ENCODE measurements around the gene ACLY.
"Not testable (repeated sequence)": the region's sequence is repeated elsewhere in the genome, so short reads cannot be mapped to it uniquely, and the experiment has no call there.

ACLY gene

GRCh38 chr17:41870097-41870496 lies 48.7 kb downstream of the ACLY start:
- no peak for DNase-seq

- no peak for DNase-seq
Observed at GRCh38 chr17:41869426-41869825, 49.3 kb downstream of the ACLY start.

- DNase-seq = no peak
Observed at GRCh38 chr17:41868568-41868967, 50.2 kb downstream of the ACLY start.

- no peak for DNase-seq
Observed at GRCh38 chr17:41865596-41865893, 53.2 kb downstream of the ACLY start.

GRCh38 chr17:41864836-41865595 lies 53.7 kb downstream of the ACLY start, which contains the start of gene KLHL11:
Gene KLHL11, minus strand, starts transcription at chr17:41865423. Its CDS starts 53 bp downstream, at chr17:41865370.
- peak; percentile 61 to 80 (median 71) for DNase-seq

- no peak for DNase-seq
Observed at GRCh38 chr17:41864498-41864835, 54.3 kb downstream of the ACLY start.

- DNase-seq = no peak
Observed at GRCh38 chr17:41863074-41863848, 55.5 kb downstream of the ACLY start.

- no peak for DNase-seq
Observed at GRCh38 chr17:41860254-41860931, 58.4 kb downstream of the ACLY start.

- DNase-seq = not testable (repeated sequence)
Observed at GRCh38 chr17:41851382-41851781, 67.4 kb downstream of the ACLY start.

GRCh38 chr17:41849251-41849990 lies 69.3 kb downstream of the ACLY start:
- DNase-seq = no peak

GRCh38 chr17:41848788-41849187 lies 70.0 kb downstream of the ACLY start:
- no peak for DNase-seq

- no peak for DNase-seq
Observed at GRCh38 chr17:41844971-41845370, 73.8 kb downstream of the ACLY start.

- DNase-seq = not testable (repeated sequence)
Observed at GRCh38 chr17:41840781-41841180, 78.0 kb downstream of the ACLY start.

- not testable (repeated sequence) for DNase-seq
Observed at GRCh38 chr17:41839448-41839847, 79.3 kb downstream of the ACLY start.

GRCh38 chr17:41837761-41838538 lies 80.8 kb downstream of the ACLY start, which contains the start of gene KLHL10:
Gene KLHL10, plus strand, starts transcription at chr17:41837825. Its CDS starts 108 bp downstream, at chr17:41837933.
- no peak for DNase-seq

GRCh38 chr17:41836550-41837196 lies 82.1 kb downstream of the ACLY start:
- no peak for DNase-seq

GRCh38 chr17:41835800-41836549 lies 82.8 kb downstream of the ACLY start, which contains the start of gene NT5C3B:
Gene NT5C3B, minus strand, starts transcription at chr17:41836232. Its CDS starts 39 bp downstream, at chr17:41836193.
- peak; percentile 13 to 31 (median 18) for DNase-seq

GRCh38 chr17:41835214-41835799 lies 83.4 kb downstream of the ACLY start:
- no peak for DNase-seq

GRCh38 chr17:41829961-41830360 lies 88.8 kb downstream of the ACLY start:
- not testable (repeated sequence) for DNase-seq

- DNase-seq = no peak
Observed at GRCh38 chr17:41825175-41825845, 93.4 kb downstream of the ACLY start.
